SH-SY5Y (cell line): Measurements from ENCODE around the gene IL37.

ENCODE experiments used
- GATA2 ChIP-seq: IDR thresholded peaks from 2 replicates; pipeline ENCODE4 v1.6.1; 2011; ENCODE audit warnings: mild to moderate bottlenecking, low read depth, low read length
- GATA3 ChIP-seq: IDR thresholded peaks from 2 replicates; pipeline ENCODE4 v1.6.1; 2011; ENCODE audit warnings: low read depth, mild to moderate bottlenecking, low read length, moderate library complexity

- TF ChIP-seq GATA2 (no peak), GATA3 (no peak)
Observed at GRCh38 chr2:112880696-112881095, 30.3 kb upstream of the IL37 start.
